GM18909 (cell line): ENCODE measurements around the gene ELF1.
"Not testable (repeated sequence)": the region's sequence is repeated elsewhere in the genome, so short reads cannot be mapped to it uniquely, and the experiment has no call there.

Source experiments
- ATAC-seq: cut with Tn5 transposase; IDR thresholded peaks from one replicate; pipeline ENCODE4 v1.9.1; 2021; ENCODE audit warnings: mild to moderate bottlenecking; ENCODE audit not compliant: unreplicated experiment, poor library complexity

Gene ELF1

DNA sequence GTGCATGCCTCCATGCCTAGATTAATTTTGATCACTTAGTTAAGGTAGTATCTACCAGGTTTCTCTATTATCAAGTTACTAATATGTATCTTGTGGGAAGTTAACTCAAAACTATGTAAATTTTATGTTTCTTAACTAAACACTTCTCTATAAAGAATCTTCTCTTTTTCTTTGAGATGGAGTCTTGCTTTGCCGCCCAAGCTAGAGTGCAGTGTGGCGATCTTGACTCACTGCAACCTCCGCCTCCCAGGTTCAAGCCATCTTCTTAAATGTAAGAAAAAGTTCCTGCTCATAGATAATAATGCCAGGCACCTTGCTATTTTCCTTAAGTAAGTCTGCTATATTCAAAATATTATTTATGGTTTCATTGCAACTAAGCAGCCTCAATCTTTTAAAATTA, 58.4 kb downstream of the ELF1 start:
- ATAC-seq, result no peak

GRCh38 chr13:40958655-40959054, 60.5 kb downstream of the ELF1 start:
- no peak for ATAC-seq

- no peak for ATAC-seq
These were observed 72.6 kb downstream of the ELF1 start for GRCh38 chr13:40946485-40946884.

GRCh38 chr13:40943073-40943472, 76.0 kb downstream of the ELF1 start:
- ATAC-seq, result no peak

DNA sequence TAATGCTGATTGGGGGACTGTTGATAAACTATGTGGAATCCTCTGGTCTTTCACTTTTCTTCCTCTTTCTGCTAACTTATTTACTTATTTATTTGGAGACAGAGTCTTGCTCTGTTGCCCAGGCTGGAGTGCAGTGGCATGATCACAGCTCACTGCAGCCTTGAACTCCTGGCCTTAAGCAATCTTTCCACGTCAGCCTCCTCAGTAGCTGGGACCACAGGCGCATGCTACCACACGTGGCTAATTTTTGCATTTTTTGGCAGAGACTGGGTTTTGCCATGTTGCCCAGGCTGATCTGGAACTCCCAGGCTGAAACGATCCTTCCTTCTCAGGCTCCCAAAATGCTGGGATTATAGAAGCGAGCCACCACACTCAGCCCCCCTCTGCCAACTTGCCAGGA, 77.5 kb downstream of the ELF1 start:
- no peak for ATAC-seq

DNA sequence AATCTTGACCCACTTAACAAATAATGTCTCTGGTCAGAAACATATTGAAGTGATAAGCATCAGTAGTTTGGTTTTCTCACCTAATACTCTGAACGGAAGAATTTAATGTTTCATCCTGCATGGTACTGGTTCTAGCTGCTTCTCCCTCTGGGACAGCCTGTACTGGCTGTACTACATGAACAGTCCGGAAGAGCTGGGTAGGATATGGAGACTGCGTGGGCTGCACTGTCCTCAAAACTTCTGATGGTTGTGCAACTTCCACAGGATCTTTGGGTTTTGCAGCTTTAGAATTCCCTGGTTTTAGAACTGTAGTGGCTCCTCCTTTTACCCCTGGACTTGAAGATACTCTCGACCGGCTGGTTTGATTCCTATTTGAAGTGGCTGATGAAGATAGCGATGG, 78.3 kb downstream of the ELF1 start:
- ATAC-seq, result no peak

DNA sequence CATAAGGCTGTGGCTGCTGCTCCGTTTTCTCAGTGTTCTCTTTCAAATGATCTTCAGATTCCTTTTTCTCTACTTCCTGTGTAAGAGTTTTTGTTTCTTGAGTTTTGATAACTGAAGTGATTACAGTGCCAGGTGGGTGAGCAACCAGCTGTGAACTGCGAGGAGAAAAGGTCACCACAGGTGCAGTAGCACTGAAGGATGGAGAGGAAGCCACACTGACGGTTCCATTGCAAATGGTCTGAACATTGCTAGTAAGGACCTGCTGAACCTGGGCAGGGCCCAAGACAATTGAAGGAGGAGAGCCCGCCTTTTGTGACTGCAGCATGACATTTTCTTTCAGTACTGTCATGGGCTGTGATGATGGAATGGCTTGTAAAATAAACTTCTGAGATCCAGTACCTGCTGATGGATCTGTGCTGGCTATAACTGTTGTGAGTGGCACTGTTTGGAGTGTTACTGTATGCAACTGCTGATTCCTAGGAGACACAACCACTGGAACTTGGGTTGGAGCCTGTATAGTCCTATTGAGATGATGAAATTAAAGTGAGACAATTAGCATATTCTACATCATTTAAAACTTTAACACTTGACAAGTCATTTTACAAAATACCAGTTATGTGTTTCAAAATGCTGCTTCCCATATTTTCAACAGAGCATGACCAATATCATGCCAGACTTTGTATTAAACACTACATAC, 85.5 kb downstream of the ELF1 start:
- ATAC-seq, result peak; percentile 62

- no peak for ATAC-seq
These were observed 86.9 kb downstream of the ELF1 start for GRCh38 chr13:40932252-40932651.

- no peak for ATAC-seq
These were observed 87.4 kb downstream of the ELF1 start for GRCh38 chr13:40931719-40932118.

GRCh38 chr13:40929883-40930282, 89.2 kb downstream of the ELF1 start:
- ATAC-seq, result not testable (repeated sequence)

GRCh38 chr13:40928980-40929379, 90.1 kb downstream of the ELF1 start:
- ATAC-seq, result no peak

DNA sequence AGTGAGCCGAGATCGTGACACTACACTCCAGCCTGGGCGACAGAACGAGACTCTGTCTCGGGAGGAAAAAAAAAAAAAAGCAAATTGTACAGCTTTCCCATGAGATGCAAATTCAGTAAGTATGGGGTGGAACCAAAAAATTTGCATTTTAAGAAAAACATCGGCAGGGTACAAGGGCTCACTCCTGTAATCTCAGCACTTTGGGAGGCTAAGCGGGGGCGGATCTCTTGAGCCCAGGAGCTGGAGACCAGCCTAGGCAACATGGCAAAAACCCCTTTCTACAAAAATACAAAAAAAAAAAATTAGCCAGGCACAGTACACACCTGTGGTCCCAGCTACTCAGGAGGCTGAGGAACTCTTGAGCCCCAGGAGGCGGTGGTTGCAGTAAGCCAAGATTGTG, 91.2 kb downstream of the ELF1 start:
- ATAC-seq, result no peak

GRCh38 chr13:40923867-40924266, 95.2 kb downstream of the ELF1 start:
- no peak for ATAC-seq

DNA sequence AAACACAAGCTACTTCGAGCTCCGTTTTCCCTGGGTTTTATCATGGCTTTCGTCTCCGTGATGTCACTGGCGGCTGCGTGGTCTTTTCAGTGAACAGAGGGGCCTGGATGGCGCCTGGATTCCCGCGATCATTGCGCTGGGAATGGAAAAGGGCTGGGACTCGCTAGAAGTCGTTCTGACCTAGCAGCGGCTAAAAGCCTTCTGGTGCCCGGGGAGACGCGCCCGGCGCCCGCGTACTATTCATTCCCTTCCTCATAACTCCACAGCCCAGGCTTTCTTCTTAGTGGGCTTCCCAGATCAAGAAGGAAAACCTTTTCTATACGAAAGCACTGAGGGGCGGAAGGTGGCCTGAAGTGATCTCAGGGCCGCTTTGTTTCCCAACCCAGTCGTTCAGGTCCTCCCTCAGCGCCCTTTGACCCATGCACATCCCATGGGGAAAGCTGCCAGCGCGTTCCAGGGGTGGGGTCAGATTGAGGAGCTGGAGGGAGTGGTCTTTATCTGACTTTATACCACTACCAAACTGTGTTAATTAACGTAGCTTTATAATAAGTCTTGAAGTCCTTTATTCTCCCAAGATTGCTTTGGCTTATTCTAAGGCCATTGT, 96.6 kb downstream of the ELF1 start:
- no peak for ATAC-seq

DNA sequence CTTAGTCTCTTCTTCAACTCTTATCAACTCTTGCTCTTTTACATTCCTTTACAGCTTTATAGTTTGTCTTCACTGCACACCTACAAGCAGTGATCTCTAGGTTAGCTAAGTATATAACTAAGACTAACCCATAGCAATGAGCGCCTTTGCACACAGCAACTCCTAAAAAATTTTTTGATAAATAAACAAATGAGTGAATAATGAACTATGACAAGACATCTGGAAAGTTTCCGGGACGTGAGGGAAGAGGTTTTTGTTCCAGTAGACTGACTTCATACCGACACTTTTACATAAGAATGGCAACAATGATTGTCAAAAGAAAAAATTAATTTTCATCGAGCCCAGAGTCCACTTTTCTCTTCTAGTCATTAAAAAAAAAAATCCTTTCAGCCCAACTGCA, 98.3 kb downstream of the ELF1 start:
- ATAC-seq, result no peak

DNA sequence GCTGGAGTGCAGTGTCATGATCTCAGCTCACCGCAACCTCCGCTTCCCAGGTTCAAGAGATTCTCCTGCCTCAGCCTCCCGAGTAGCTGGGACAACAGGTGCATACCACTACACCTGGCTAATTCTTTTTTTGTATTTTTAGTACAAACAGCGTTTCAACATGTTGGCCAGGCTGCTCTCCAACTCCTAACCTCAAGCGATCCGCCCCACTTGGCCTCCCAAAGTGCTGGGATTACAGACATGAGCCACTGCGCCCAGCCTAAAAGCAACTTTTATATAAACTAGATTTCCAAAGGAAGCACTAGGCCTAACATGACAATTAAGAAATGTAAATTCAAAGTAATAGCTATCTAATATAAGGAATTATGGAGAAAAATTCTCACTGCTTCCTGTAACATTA, 99.2 kb downstream of the ELF1 start:
- not testable (repeated sequence) for ATAC-seq

DNA sequence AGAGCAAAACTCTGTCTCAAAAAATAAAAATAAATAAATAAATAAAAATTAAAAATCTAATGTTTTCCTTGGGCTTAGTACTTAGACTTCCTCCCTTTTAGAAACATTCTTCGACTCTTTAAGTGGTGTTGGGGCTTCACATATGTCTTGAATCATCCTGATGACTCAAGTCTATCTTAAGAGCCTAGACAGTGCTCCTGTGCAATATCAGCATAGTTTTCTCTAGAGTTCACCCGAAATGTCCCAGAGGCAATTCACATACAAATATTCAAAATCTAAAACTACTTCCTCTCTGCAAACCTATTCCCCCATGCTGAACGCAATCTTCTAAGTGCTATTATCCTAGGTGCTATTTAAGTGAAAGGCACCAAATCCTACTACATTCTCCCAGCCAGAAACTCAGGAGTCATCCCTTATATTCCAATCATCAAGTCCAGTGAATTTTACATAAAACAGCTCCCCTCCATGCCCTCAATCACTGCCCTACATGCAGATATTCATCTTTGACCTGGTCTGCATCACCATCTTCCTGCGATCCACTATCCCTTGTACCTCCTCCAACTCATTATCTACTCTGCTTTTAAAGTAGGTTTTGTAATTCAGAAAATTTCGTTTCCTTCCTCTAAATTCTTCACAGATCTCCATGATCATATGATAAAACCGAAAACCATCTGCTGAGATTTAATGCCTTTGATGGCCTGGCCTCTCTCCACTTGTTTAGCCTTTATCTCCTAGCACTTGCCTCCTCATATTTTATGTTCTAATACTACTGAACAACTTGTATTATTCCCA, 102.7 kb downstream of the ELF1 start:
- no peak for ATAC-seq

GRCh38 chr13:40914863-40915262, 104.3 kb downstream of the ELF1 start:
- ATAC-seq, result not testable (repeated sequence)

DNA sequence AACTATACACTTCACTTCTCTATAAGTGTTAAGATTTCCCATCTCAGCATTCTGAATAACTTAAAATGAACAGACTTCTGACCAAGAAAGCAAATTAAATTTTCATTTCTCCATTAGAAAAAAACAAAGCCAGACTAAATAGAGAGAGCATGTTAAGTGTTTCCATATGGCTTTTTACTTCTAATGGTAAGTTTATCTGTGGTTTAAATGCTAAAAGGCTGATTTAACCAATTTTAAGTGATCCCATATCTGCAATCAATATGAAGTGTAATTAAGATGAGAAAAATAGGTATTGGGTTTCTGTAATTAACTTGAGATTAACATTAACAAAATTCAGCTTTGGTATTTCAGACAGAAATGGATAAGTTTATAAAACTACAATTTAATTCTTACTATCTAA, 107.8 kb downstream of the ELF1 start:
- ATAC-seq, result no peak

GRCh38 chr13:40910324-40911050, 108.6 kb downstream of the ELF1 start:
- ATAC-seq, result no peak
